HL-60 (cell line): ENCODE measurements around the gene LGALSL.

Source experiments
- GABPA ChIP-seq: IDR thresholded peaks from 2 replicates; pipeline ENCODE4 v1.6.1; 2012; ENCODE audit warnings: low read depth
- POLR2AphosphoS5 ChIP-seq: IDR thresholded peaks from 2 replicates; pipeline ENCODE4 v1.6.1; 2012; ENCODE audit warnings: low read depth
- REST ChIP-seq: IDR thresholded peaks from 2 replicates; pipeline ENCODE4 v1.6.1; 2012; ENCODE audit warnings: low read depth; ENCODE audit not compliant: insufficient replicate concordance
- SPI1 ChIP-seq: IDR thresholded peaks from 2 replicates; pipeline ENCODE4 v1.6.1; 2012; ENCODE audit warnings: low read depth, mild to moderate bottlenecking, borderline replicate concordance
- TF ChIP-seq, protein P1 (sequence below): IDR thresholded peaks from one replicate; pipeline ENCODE4 v1.5.1; 2011; ENCODE audit warnings: low read length, control low read depth, inconsistent platforms; ENCODE audit not compliant: insufficient read depth

DNA sequence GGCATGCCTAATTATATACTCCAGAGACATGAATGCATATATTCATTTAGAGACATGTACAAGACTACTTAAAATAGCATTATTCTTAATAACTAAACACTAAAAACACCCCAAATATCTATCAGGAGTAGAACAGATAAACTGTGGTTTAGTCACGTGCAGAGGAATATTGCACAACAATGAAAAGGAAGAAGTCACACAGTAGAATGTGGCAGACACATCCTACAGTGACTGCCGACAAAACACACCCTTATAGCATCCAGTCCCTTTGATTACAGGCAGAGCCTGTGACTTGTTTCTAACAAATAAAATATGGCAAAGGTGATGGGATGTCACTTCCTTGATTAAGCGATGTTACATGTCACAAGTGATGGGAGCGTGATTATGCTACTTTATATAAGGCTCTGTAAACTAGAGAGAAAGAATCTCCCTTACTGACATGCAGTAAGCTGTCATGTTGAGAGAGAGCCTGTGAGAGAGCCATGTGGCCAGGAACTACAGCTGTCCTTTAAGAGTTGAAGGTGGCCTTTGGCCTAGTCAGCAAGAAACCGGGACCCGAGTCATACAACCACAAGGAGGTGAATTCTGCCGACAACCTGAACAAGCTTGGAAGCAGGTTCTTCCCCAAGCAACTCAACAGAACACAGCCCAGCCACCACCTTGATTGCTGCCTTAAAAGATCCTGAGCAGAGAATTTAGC, 39.1 kb upstream of the LGALSL start:
- TF ChIP-seq, protein P1, sequence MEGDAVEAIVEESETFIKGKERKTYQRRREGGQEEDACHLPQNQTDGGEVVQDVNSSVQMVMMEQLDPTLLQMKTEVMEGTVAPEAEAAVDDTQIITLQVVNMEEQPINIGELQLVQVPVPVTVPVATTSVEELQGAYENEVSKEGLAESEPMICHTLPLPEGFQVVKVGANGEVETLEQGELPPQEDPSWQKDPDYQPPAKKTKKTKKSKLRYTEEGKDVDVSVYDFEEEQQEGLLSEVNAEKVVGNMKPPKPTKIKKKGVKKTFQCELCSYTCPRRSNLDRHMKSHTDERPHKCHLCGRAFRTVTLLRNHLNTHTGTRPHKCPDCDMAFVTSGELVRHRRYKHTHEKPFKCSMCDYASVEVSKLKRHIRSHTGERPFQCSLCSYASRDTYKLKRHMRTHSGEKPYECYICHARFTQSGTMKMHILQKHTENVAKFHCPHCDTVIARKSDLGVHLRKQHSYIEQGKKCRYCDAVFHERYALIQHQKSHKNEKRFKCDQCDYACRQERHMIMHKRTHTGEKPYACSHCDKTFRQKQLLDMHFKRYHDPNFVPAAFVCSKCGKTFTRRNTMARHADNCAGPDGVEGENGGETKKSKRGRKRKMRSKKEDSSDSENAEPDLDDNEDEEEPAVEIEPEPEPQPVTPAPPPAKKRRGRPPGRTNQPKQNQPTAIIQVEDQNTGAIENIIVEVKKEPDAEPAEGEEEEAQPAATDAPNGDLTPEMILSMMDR, result no peak
- no peak for TF ChIP-seq REST
- no peak for TF ChIP-seq POLR2AphosphoS5
- no peak for TF ChIP-seq GABPA
- no peak for TF ChIP-seq SPI1
